ENCODE measurements around the gene AKAP13.

Gene AKAP13

GRCh38 chr15:85756411-85757072 lies 376.1 kb downstream of the AKAP13 start:
- DNase-seq (ENCODE audit: low read depth), result no peak

DNA sequence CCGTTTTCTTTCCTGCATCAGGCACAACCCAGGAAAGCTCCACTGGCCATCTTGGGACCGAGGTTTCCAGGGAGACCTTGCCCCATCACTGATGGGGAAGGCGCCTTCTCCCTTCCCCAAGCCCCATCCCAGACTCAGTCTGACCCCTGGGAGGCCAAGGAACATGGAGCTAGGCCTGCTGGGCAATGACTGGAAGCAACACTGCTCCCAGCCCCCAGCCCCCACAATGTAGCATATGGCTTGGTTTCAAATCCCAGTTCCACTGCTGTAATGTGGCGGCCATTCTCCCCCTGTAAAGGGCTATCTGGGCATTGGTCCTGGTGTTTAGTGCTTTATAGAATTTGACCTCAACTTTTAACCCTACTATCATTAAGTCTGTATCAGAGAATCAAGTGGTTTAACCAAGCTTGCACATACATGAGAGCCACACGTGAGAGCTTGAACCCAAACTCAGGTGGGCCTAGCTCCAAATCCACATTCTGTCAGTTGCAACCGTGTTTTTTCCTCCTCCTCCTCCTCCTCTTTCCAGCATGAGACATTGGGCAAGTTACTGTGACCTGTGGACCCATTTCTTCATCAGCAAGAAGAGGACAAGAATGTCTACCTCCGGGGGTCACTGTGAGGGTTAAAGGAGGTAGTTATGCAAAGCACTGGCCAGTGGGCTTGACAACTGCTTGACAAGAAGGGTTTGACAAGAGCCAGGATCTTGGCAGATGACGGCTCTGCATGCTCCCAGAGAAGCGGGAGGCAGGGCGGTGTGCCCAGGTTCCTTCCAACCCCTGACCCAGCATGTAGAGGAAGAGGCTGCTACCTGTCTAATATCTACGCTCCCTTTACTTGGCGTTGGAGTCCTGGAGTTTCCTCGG lies 376.9 kb downstream of the AKAP13 start:
- DNase-seq (ENCODE audit: low read depth), result no peak

- DNase-seq (ENCODE audit: low read depth), result no peak
These were observed 377.7 kb downstream of the AKAP13 start for GRCh38 chr15:85757939-85758654.

DNA sequence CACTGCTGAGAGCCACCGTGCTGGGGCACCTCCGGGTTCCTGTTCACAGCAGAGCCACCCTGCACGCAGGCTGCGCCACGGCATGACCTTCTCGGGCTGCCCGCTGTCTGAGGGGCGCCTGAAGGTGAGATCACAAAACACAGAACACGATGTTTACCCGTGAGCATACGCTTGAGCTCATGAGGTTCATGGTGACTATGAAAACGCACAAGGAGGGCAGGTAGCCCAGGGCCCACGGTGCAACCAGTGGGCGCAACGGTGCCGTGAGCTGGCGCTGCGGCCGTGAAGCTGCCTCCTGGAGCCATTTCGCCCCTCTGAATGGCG lies 378.2 kb downstream of the AKAP13 start:
- no peak for DNase-seq (ENCODE audit: low read depth)

GRCh38 chr15:85759376-85759775 lies 379.0 kb downstream of the AKAP13 start:
- no peak for DNase-seq (ENCODE audit: low read depth)

GRCh38 chr15:85760049-85760448 lies 379.6 kb downstream of the AKAP13 start:
- DNase-seq (ENCODE audit: low read depth), result no peak

DNA sequence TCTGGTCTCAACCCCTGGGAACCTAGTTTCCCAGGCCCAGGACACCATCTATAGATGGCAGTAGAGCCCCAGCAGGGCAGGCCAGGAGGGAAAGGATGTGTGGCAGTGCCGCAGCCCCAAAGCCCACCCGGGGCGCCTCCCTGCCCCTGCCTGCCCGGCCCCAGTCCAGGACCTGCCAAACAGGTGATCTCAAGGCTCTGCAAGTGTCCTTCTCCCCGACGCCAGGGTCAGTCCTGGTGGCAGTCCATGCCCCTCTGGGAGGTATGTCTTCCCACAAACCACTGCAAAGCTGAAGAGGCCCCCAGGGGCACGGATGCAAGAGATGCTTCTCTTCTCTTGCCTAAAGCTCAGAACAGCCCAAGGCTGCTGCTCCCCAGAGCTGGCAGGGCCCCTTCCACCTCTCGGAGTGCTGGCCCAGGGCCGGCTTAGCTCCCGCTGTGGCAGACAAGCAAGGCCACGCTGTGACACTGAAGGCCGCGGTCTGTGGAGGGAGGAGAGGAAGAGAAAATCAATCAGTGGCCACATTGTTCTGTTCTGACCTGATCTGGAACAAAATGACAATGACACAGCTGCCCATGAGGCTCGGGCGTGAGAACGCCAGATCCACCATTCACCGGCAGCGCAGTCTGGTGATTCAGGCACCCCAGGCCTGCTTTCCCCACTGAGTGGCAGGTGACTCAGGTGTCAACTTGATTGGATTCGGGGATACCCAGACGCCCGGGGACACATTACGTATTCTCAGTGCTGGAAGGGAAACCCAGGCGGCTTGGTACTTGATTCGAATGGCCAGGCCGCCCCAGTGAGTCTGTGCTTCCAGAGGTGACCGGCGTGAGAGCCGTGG lies 380.3 kb downstream of the AKAP13 start:
- no peak for DNase-seq (ENCODE audit: low read depth)

DNA sequence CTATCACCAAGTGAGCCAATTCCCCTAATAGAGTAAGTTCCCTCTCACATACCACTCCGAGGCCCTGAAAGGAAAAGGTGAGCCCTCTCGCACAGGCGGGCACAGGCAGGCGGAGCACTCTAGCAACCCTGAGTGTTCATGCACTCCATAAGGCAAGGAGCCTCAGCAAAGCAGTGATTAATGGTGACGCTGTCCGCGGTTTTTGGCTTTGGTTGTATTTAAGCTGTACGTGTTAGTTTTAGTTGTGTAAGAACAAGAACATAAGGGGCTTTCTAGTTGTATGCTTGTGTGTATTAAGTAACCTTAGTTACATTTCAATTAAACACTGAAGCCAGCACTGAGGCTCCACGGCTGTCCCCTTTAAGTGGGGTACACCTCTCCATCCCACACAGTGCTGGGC lies 381.2 kb downstream of the AKAP13 start:
- no peak for DNase-seq (ENCODE audit: low read depth)

DNA sequence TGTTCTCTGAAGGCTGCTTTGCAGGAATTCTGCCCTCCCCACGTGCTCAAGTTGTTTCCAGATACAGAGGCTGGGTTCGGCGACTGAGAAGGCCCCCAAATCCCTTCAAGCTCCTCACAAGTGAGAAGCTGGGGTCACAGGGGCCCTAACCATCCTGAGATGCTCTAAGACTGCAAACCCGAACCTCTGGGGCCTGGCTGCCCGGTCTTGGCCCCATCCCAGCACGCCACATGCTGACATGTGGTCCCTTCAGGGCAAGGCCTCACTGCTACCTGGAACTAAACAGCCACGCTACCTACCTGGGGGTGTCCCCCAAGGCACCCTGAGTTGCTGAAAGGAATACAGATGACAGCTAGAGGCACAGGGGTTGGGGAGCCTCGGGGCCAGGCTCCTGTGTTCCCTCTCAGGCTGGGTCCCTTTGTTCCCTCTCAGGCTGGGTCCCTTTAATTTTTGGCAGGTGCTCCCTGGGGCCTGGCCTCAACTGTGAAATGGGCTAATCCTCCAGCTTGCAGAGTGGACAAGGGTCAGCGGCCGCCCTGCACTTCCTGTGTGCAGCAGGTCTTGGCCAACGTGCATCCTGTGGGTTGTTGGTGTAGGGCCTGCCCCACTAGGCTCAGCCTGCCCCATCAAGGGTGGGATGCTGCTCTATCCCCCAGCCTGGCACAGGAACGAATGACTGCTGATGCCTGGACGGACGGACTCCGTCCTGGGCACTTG lies 381.8 kb downstream of the AKAP13 start:
- no peak for DNase-seq (ENCODE audit: low read depth)

GRCh38 chr15:85762756-85763127 lies 382.3 kb downstream of the AKAP13 start:
- no peak for DNase-seq (ENCODE audit: low read depth)

- no peak for DNase-seq (ENCODE audit: low read depth)
These were observed 382.8 kb downstream of the AKAP13 start for GRCh38 chr15:85763157-85763556.

- DNase-seq (ENCODE audit: low read depth), result no peak
These were observed 383.6 kb downstream of the AKAP13 start for GRCh38 chr15:85763673-85764633.

DNA sequence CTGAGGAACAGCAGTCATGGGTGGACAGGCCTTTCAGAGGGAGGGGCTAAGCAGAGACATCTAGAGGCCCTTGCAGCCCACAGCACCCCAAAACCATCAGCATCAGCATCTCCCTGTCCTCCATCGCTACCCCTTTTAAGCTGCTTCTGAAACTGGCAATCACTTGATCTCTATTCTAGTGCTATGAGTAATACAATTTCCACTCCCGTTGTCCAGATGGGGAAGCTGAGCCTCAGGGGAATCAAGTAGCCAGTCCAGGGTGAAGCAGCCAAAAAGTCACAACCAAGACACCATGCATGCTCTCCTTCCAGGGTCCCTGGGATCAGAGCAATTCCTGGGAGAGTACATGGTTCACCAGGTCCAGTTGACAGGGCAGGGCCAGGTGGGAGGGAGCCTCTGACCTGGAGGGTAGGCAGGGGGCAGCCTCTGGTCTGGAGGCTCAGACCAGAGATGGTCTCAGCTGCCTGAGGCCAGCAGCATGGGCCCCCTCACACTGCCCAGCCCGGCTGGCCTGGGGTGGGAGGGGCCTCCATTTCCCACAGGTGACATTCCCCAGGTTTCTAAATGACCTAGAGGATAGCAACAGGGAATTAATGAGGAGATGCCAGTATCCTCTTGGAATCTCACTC lies 384.4 kb downstream of the AKAP13 start:
- no peak for DNase-seq (ENCODE audit: low read depth)

DNA sequence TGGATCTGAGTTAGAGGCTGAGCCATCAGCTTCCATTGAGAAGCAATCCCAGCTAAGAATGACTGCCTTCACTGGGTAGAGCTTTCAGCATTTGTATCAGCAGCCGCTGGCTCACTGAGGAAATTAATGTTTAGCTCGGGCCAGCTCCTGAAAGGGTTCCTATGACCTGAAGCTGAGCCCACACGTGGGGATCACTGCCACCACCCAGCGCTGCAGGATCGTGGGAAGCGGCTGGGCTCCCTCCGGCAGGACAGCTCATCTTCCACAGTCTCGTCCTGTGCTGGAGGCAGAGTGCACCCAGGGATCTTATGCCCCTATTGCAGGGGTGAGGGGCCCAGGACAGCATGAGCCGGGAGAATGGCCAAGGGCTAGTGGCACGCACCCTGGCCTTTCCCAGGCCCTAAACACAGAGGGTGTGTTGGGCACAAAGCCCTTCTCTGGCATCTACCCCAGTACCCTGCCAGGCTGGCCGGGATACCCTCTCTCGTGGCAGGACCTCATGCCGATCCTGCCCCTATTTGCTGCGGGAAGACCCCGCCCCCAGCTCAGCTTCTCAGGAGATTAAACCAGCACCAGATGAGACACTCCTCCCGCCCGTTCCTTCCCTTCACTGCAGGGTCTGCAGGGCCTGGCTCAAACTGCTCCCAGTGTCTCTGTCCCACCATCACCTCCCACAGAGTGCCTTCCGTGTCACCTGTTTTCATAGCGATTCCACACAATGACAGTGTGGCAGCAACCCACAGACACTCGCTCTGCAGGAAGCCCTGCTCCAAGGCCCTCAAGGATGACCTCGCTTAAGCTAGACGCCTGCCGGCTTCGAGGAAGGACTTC lies 385.8 kb downstream of the AKAP13 start:
- DNase-seq (ENCODE audit: low read depth), result no peak

DNA sequence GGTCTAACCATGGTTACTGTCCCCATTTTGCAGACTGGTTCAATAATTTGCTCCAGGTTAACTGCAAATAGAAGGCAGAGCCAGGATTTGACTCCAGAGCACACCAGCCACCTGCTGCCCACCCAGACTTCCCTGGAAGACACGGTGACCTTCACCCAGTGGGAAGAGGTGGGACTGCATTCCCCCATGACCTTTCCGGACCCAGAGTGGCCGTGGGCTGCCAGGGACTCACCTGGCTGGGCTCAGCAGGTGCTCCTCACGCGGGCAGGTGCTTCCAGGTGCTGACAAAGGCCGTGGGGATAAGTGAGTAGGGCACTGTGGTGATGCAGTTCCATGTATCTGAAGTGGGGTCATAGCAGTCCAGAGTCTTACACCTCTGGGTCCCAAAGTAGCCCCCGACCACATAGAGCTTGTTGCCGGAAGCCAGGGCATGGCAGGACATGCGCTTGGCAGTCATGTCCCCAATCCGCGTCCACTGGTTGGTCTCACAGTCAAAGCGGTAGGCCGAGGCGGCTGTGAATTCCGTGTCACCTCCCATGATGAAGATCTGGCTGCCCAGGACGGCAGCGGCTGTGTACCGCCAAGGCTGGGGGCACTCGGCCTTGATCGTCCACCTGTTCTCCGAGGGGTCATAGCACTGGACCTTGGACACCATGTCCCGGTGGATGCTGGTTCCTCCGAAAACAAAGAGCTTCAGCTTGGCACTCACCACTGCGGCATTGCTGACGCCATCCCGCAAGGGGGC lies 387.6 kb downstream of the AKAP13 start:
- DNase-seq (ENCODE audit: low read depth), result no peak

DNA sequence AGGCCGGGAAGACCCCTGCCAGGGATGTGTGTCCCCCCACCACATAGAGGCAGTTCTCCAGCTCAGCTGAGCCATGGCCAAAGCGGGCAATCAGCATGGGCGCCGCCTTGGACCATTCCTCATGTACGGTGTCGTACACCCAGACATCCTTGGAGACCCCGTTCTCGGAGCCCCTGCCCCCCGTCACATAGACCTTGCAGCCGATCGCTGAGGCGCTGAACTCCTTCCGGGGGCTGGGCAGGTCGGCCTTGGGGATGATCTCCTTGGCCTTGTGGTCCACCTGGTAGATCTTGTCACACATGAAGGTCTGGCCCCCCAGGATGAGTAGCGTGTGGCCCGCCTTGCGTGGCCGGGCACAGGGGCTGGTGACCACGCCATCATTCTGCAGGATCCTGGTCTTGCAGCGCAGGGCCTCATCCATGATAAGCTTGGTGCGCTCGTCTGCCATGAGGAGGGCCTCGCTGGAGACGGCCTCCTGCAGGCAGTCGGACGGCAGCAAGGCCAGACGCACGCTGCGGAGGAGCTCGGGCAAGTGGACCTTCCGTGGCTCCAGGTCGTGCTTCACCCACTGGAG lies 388.3 kb downstream of the AKAP13 start:
- no peak for DNase-seq (ENCODE audit: low read depth)

- no peak for DNase-seq (ENCODE audit: low read depth)
These were observed 388.9 kb downstream of the AKAP13 start for GRCh38 chr15:85769182-85769900.
